Neuron (in vitro differentiated cells): ENCODE data around the gene TTC28.

ENCODE experiments used
- H2AFZ ChIP-seq: one replicate; pipeline ENCODE4 v1.6.1; 2013; ENCODE audit warnings: low read depth, mild to moderate bottlenecking, inconsistent platforms, low read length, moderate library complexity
- H3K27me3 ChIP-seq: one replicate; pipeline ENCODE4 v1.6.1; 2013; ENCODE audit warnings: low read length; ENCODE audit not compliant: insufficient read depth
- H3K36me3 ChIP-seq: one replicate; pipeline ENCODE4 v1.6.1; 2013; ENCODE audit warnings: low read length; ENCODE audit not compliant: insufficient read depth
- H3K4me1 ChIP-seq: one replicate; pipeline ENCODE4 v1.6.1; 2013; ENCODE audit warnings: low read length; ENCODE audit not compliant: insufficient read depth
- H3K4me3 ChIP-seq: 2 replicates; pipeline ENCODE4 v1.5.1; 2013; ENCODE audit warnings: mild to moderate bottlenecking, low read length, moderate library complexity
- H3K9me3 ChIP-seq: one replicate; pipeline ENCODE4 v1.6.1; 2013; ENCODE audit warnings: low read length

TTC28 gene

GRCh38 chr22:28658448-28658847 lies 21.2 kb downstream of the TTC28 start:
- Histone ChIP-seq H3K9me3 (peaks cover 8% of the 10 kb centered on the region), H3K4me1 (no peaks in the 10 kb centered on the region), H2AFZ (no peak overlapping the region), H3K4me3 (no peak overlapping the region), H3K36me3 (peaks cover 11% of the 10 kb centered on the region), H3K27me3 (no peaks in the 10 kb centered on the region)

- peaks cover 8% of the 10 kb centered on the region for H3K9me3 ChIP-seq
- no peaks in the 10 kb centered on the region for H3K4me1 ChIP-seq
- no peak overlapping the region for H3K4me3 ChIP-seq
- H2AFZ ChIP-seq, result no peak overlapping the region
- H3K36me3 ChIP-seq, result peaks cover 15% of the 10 kb centered on the region
- no peaks in the 10 kb centered on the region for H3K27me3 ChIP-seq
Observed at GRCh38 chr22:28656181-28656580, 23.5 kb downstream of the TTC28 start.

- Histone ChIP-seq H3K4me1 (no peaks in the 10 kb centered on the region), H3K9me3 (peaks cover 19% of the 10 kb centered on the region), H3K4me3 (no peak overlapping the region), H2AFZ (no peak overlapping the region), H3K36me3 (peaks cover 15% of the 10 kb centered on the region), H3K27me3 (no peaks in the 10 kb centered on the region)
Observed at GRCh38 chr22:28650463-28650862, 29.2 kb downstream of the TTC28 start.

- H2AFZ ChIP-seq, result no peak overlapping the region
- no peak overlapping the region for H3K4me3 ChIP-seq
- peaks cover 18% of the 10 kb centered on the region for H3K9me3 ChIP-seq
- no peaks in the 10 kb centered on the region for H3K27me3 ChIP-seq
- H3K36me3 ChIP-seq, result peaks cover 13% of the 10 kb centered on the region
- H3K4me1 ChIP-seq, result no peaks in the 10 kb centered on the region
Observed at GRCh38 chr22:28648792-28649191, 30.8 kb downstream of the TTC28 start.

GRCh38 chr22:28647216-28647615 lies 32.4 kb downstream of the TTC28 start:
- Histone ChIP-seq H3K9me3 (peaks cover 15% of the 10 kb centered on the region), H3K27me3 (no peaks in the 10 kb centered on the region), H2AFZ (no peak overlapping the region), H3K4me1 (no peaks in the 10 kb centered on the region), H3K36me3 (peaks cover 5% of the 10 kb centered on the region), H3K4me3 (no peak overlapping the region)

- Histone ChIP-seq H3K9me3 (peaks cover 4% of the 10 kb centered on the region), H3K27me3 (no peaks in the 10 kb centered on the region), H3K4me1 (no peaks in the 10 kb centered on the region), H2AFZ (no peak overlapping the region), H3K36me3 (peaks cover 4% of the 10 kb centered on the region), H3K4me3 (no peak overlapping the region)
Observed at GRCh38 chr22:28639321-28639720, 40.3 kb downstream of the TTC28 start.

GRCh38 chr22:28637225-28637624 lies 42.4 kb downstream of the TTC28 start:
- Histone ChIP-seq H2AFZ (no peak overlapping the region), H3K27me3 (no peaks in the 10 kb centered on the region), H3K4me1 (no peaks in the 10 kb centered on the region), H3K36me3 (peaks cover 7% of the 10 kb centered on the region), H3K9me3 (peaks cover 4% of the 10 kb centered on the region), H3K4me3 (no peak overlapping the region)

GRCh38 chr22:28630177-28630574 lies 49.5 kb downstream of the TTC28 start:
- peaks cover 21% of the 10 kb centered on the region for H3K36me3 ChIP-seq
- peaks cover 9% of the 10 kb centered on the region for H3K4me1 ChIP-seq
- no peaks in the 10 kb centered on the region for H3K9me3 ChIP-seq
- no peaks in the 10 kb centered on the region for H3K27me3 ChIP-seq
- H3K4me3 ChIP-seq, result no peak overlapping the region
- H2AFZ ChIP-seq, result no peak overlapping the region

GRCh38 chr22:28629420-28630176 lies 50.0 kb downstream of the TTC28 start:
- Histone ChIP-seq H3K4me3 (no peak overlapping the region), H3K27me3 (no peaks in the 10 kb centered on the region), H3K9me3 (no peaks in the 10 kb centered on the region), H3K36me3 (peaks cover 25% of the 10 kb centered on the region), H2AFZ (no peak overlapping the region), H3K4me1 (peaks cover 9% of the 10 kb centered on the region)

GRCh38 chr22:28628766-28629165 lies 50.9 kb downstream of the TTC28 start:
- Histone ChIP-seq H3K4me3 (no peak overlapping the region), H2AFZ (no peak overlapping the region), H3K4me1 (peaks cover 9% of the 10 kb centered on the region), H3K36me3 (peaks cover 25% of the 10 kb centered on the region), H3K27me3 (no peaks in the 10 kb centered on the region), H3K9me3 (no peaks in the 10 kb centered on the region)

GRCh38 chr22:28627791-28628190 lies 51.8 kb downstream of the TTC28 start:
- H3K4me3 ChIP-seq, result no peak overlapping the region
- H3K27me3 ChIP-seq, result no peaks in the 10 kb centered on the region
- H3K36me3 ChIP-seq, result peaks cover 22% of the 10 kb centered on the region
- peaks cover 9% of the 10 kb centered on the region for H3K4me1 ChIP-seq
- no peaks in the 10 kb centered on the region for H3K9me3 ChIP-seq
- H2AFZ ChIP-seq, result no peak overlapping the region

- no peak overlapping the region for H3K4me3 ChIP-seq
- no peaks in the 10 kb centered on the region for H3K27me3 ChIP-seq
- peaks cover 4% of the 10 kb centered on the region for H3K4me1 ChIP-seq
- no peak overlapping the region for H2AFZ ChIP-seq
- H3K36me3 ChIP-seq, result peaks cover 15% of the 10 kb centered on the region
- H3K9me3 ChIP-seq, result peaks cover 1% of the 10 kb centered on the region
Observed at GRCh38 chr22:28620244-28620922, 59.3 kb downstream of the TTC28 start.

- peaks cover 4% of the 10 kb centered on the region for H3K4me1 ChIP-seq
- no peak overlapping the region for H2AFZ ChIP-seq
- H3K4me3 ChIP-seq, result no peak overlapping the region
- H3K9me3 ChIP-seq, result peaks cover 1% of the 10 kb centered on the region
- no peaks in the 10 kb centered on the region for H3K27me3 ChIP-seq
- H3K36me3 ChIP-seq, result peaks cover 9% of the 10 kb centered on the region
Observed at GRCh38 chr22:28619236-28619635, 60.4 kb downstream of the TTC28 start.
